WTC11 (cell line): Measurements from ENCODE around the gene OR4F15.
"Not testable (repeated sequence)": the region's sequence is repeated elsewhere in the genome, so short reads cannot be mapped to it uniquely, and the experiment has no call there.

Experiments
- ATF3 ChIP-seq: sonication (generic); formaldehyde crosslinking; conservative IDR thresholded peaks from 2 replicates; pipeline ENCODE4 v1.8.1; 2022; ENCODE audit warnings: mild to moderate bottlenecking, missing genetic modification reagents
- ETV6 ChIP-seq: sonication (generic); formaldehyde crosslinking; IDR thresholded peaks from 2 replicates; pipeline ENCODE4 v1.8.1; 2022; ENCODE audit warnings: mild to moderate bottlenecking, missing genetic modification reagents
- FOXP4 ChIP-seq: sonication (generic); formaldehyde crosslinking; IDR thresholded peaks from 2 replicates; pipeline ENCODE4 v1.8.0; 2022; ENCODE audit warnings: mild to moderate bottlenecking, missing genetic modification reagents
- SMAD3 ChIP-seq: sonication (generic); formaldehyde crosslinking; IDR thresholded peaks from 2 replicates; pipeline ENCODE4 v1.8.0; 2022; ENCODE audit warnings: missing genetic modification reagents, mild to moderate bottlenecking, borderline replicate concordance
- SP1 ChIP-seq: sonication (generic); formaldehyde crosslinking; conservative IDR thresholded peaks from 2 replicates; pipeline ENCODE4 v1.8.1; 2022; ENCODE audit warnings: missing genetic modification reagents
- USF1 ChIP-seq: sonication (generic); formaldehyde crosslinking; IDR thresholded peaks from 2 replicates; pipeline ENCODE4 v1.8.0; 2022; ENCODE audit warnings: mild to moderate bottlenecking, missing genetic modification reagents
- TF ChIP-seq, protein P1 (sequence below): fragments of 200-600 bp; IDR thresholded peaks from 2 replicates; pipeline ENCODE4 v1.8.0; 2022; ENCODE audit warnings: antibody characterized with exemption
- TF ChIP-seq, protein P2 (sequence below): sonication (generic); formaldehyde crosslinking; IDR thresholded peaks from 2 replicates; pipeline ENCODE4 v1.8.1; 2023; ENCODE audit warnings: mild to moderate bottlenecking, missing genetic modification reagents, moderate library complexity

DNA sequence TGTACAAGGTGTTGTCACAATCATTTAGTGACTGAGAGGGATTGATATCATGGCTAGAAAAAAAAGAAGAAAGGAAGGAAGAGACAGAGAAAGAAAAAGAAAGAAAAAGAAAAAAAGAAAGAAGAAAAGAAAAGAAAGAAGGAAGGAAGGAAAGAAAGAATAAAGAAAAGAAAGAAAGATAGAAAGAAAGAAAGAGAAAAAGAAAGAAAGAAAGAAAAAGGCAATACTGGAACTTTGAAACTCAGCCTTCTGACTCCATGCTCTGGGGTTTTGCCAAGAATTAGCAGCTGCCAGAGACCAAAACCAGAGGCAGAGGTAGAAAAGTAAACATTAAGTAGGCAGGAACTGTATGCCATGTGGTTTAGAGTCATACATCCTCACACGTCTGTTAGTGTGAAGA is 31.8 kb upstream of the OR4F15 start:
- TF ChIP-seq, protein P1, sequence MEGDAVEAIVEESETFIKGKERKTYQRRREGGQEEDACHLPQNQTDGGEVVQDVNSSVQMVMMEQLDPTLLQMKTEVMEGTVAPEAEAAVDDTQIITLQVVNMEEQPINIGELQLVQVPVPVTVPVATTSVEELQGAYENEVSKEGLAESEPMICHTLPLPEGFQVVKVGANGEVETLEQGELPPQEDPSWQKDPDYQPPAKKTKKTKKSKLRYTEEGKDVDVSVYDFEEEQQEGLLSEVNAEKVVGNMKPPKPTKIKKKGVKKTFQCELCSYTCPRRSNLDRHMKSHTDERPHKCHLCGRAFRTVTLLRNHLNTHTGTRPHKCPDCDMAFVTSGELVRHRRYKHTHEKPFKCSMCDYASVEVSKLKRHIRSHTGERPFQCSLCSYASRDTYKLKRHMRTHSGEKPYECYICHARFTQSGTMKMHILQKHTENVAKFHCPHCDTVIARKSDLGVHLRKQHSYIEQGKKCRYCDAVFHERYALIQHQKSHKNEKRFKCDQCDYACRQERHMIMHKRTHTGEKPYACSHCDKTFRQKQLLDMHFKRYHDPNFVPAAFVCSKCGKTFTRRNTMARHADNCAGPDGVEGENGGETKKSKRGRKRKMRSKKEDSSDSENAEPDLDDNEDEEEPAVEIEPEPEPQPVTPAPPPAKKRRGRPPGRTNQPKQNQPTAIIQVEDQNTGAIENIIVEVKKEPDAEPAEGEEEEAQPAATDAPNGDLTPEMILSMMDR, result not testable (repeated sequence)
- TF ChIP-seq ATF3; SMAD3 (CRISPR knock-in tag); ETV6; SP1 (CRISPR knock-in tag); FOXP4 (CRISPR knock-in tag); USF1 (CRISPR knock-in tag): not testable (repeated sequence)
- TF ChIP-seq, protein P2, sequence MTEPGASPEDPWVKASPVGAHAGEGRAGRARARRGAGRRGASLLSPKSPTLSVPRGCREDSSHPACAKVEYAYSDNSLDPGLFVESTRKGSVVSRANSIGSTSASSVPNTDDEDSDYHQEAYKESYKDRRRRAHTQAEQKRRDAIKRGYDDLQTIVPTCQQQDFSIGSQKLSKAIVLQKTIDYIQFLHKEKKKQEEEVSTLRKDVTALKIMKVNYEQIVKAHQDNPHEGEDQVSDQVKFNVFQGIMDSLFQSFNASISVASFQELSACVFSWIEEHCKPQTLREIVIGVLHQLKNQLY, result not testable (repeated sequence)
